Thoracic aorta (tissue), 2 donors: ENCODE data around the gene EP300. TPM values are rescaled to one million over a fixed set of nuclear protein-coding genes. Genes with fewer than 3 reads are reported as not detected.

Experiments used
- ATAC-seq: fragments of 150-250 bp; one replicate; pipeline ENCODE4 v1.8.0; 2017; ENCODE audit warnings: low read depth; ENCODE audit not compliant: insufficient number of reproducible peaks, low FRiP score
- DNase-seq: peaks from one replicate; pipeline ENCODE4 v3.0.0-alpha.2; 2020; ENCODE audit warnings: low spot score
- H3K27ac ChIP-seq, 2 donors: fragments of 200-600 bp; sonication (generic); 1 replicate in 1 of 2; 2 replicates in 1 of 2; pipeline ENCODE4 v1.5.1; 2016; ENCODE audit warnings: mild to moderate bottlenecking in 2 of 2, moderate library complexity in 2 of 2
- H3K27me3 ChIP-seq: fragments of 200-600 bp; sonication (generic); replicated peaks from 2 replicates; pipeline ENCODE4 v1.6.0; 2016; ENCODE audit warnings: mild to moderate bottlenecking; ENCODE audit not compliant: insufficient read depth
- H3K36me3 ChIP-seq: fragments of 200-600 bp; sonication (generic); one replicate; pipeline ENCODE4 v1.5.1; 2016
- H3K4me1 ChIP-seq, 2 donors: fragments of 200-600 bp; sonication (generic); 1 replicate in 1 of 2; 2 replicates in 1 of 2; pipeline versions ENCODE4 v1.5.1 to v1.6.0; 2016; ENCODE audit warnings: low read depth in 2 of 2, mild to moderate bottlenecking in 1 of 2; ENCODE audit not compliant: control insufficient read depth in 1 of 2
- H3K4me3 ChIP-seq: fragments of 200-600 bp; sonication (generic); 2 replicates; pipeline ENCODE4 v1.5.1; 2016; ENCODE audit warnings: mild to moderate bottlenecking
- H3K9me3 ChIP-seq: fragments of 200-600 bp; sonication (generic); 2 replicates; pipeline ENCODE4 v1.5.1; 2016
- CTCF ChIP-seq: fragments of 200-600 bp; sonication (generic); IDR thresholded peaks from one replicate; pipeline ENCODE4 v1.5.1; 2019; ENCODE audit warnings: antibody characterized with exemption
- total RNA-seq, 2 donors: library from RNA; depleted of rRNA; stranded (reverse); fragments of >200 nt; gene quantifications; one replicate each; pipeline versions ENCODE4 v1.1.0 to v1.2.3, GENCODE V29; 2016

EP300 gene
- total RNA-seq, 2 donors from 2014 or later: 59.0 to 114 TPM

GRCh38 chr22:41197038-41197972, 104.9 kb downstream of the EP300 start:
- H3K4me1 ChIP-seq: peaks cover 9 to 19% of the 10 kb centered on the region in 2 donors
- no peaks in the 10 kb centered on the region for H3K36me3 ChIP-seq
- peak; percentile 34 for ATAC-seq
- no peak overlapping the region for H3K27ac ChIP-seq
- no peaks in the 10 kb centered on the region for H3K9me3 ChIP-seq
- H3K27me3 ChIP-seq: no peaks in the 10 kb centered on the region
- peak overlapping the region; percentile 92 for H3K4me3 ChIP-seq
- peak; percentile 30 for DNase-seq
- peak; percentile 13 for TF ChIP-seq CTCF

GRCh38 chr22:41198027-41198580, 105.7 kb downstream of the EP300 start:
- peak overlapping the region; percentile 92 for H3K4me3 ChIP-seq
- TF ChIP-seq CTCF: no peak
- H3K27me3 ChIP-seq: no peaks in the 10 kb centered on the region
- ATAC-seq (no peak), DNase-seq (no peak)
- no peaks in the 10 kb centered on the region for H3K9me3 ChIP-seq
- H3K27ac ChIP-seq: no peak overlapping the region
- H3K36me3 ChIP-seq: no peaks in the 10 kb centered on the region
- H3K4me1 ChIP-seq: peaks cover 9 to 19% of the 10 kb centered on the region in 2 donors

- no peaks in the 10 kb centered on the region for H3K36me3 ChIP-seq
- H3K4me3 ChIP-seq: no peak overlapping the region
- no peak for ATAC-seq
- TF ChIP-seq CTCF: no peak
- H3K27ac ChIP-seq: no peak overlapping the region
- H3K9me3 ChIP-seq: no peaks in the 10 kb centered on the region
- DNase-seq: no peak
- peaks cover 14 to 24% of the 10 kb centered on the region in 2 donors for H3K4me1 ChIP-seq
- no peaks in the 10 kb centered on the region for H3K27me3 ChIP-seq
Observed at GRCh38 chr22:41201141-41201540, 108.7 kb downstream of the EP300 start.

- Histone ChIP-seq H3K9me3 (no peaks in the 10 kb centered on the region), H3K27me3 (no peaks in the 10 kb centered on the region), H3K36me3 (no peaks in the 10 kb centered on the region), H3K4me3 (no peak overlapping the region), H3K27ac (no peak overlapping the region), H3K4me1 (peaks cover 12 to 15% of the 10 kb centered on the region in 2 donors)
- DNase-seq: no peak
- no peak for TF ChIP-seq CTCF
- ATAC-seq: no peak
Observed at GRCh38 chr22:41203118-41203517, 110.7 kb downstream of the EP300 start.

GRCh38 chr22:41204066-41204465, 111.7 kb downstream of the EP300 start:
- H3K4me3 ChIP-seq: no peak overlapping the region

More at GRCh38 chr22:41204066-41204465, 111.7 kb downstream of the EP300 start:
- Histone ChIP-seq H3K27me3 (no peaks in the 10 kb centered on the region), H3K4me1 (peaks cover 6 to 8% of the 10 kb centered on the region in 2 donors), H3K27ac (no peak overlapping the region), H3K36me3 (no peaks in the 10 kb centered on the region), H3K9me3 (no peaks in the 10 kb centered on the region)
- DNase-seq (no peak), ATAC-seq (no peak)
- TF ChIP-seq CTCF: no peak
